Colonic mucosa (tissue), 4 donors: Measurements from ENCODE around the gene OSBPL9. TPM values are rescaled to one million over a fixed set of nuclear protein-coding genes. Genes with fewer than 3 reads are reported as not detected.
"Not testable (repeated sequence)": the region's sequence is repeated elsewhere in the genome, so short reads cannot be mapped to it uniquely, and the experiment has no call there.

Experiments
- DNase-seq: peaks from one replicate; pipeline ENCODE4 v3.0.0-alpha.2; 2020
- H3K27ac ChIP-seq: fragments of 200-600 bp; one replicate; pipeline ENCODE4 v1.8.0; 2021
- H3K27me3 ChIP-seq: fragments of 200-600 bp; one replicate; pipeline ENCODE4 v1.8.0; 2021
- H3K36me3 ChIP-seq: fragments of 200-600 bp; one replicate; pipeline ENCODE4 v1.8.0; 2021
- H3K4me1 ChIP-seq: fragments of 200-600 bp; one replicate; pipeline ENCODE4 v1.8.0; 2021; ENCODE audit warnings: mild to moderate bottlenecking
- H3K4me3 ChIP-seq: fragments of 200-600 bp; one replicate; pipeline ENCODE4 v1.8.0; 2021
- H3K9ac ChIP-seq, 2 donors: one replicate each; pipeline ENCODE4 v1.7.0; 2013; ENCODE audit warnings: control low read depth in 2 of 2, low read depth in 2 of 2, low read length in 2 of 2
- H3K9me3 ChIP-seq: fragments of 200-600 bp; one replicate; pipeline ENCODE4 v1.8.0; 2021
- CTCF ChIP-seq: fragments of 200-600 bp; IDR thresholded peaks from one replicate; pipeline ENCODE4 v1.8.0; 2022; ENCODE audit warnings: antibody characterized with exemption, mild to moderate bottlenecking
- intact Hi-C: fragments of 100-400 bp; cut with DNase I; formaldehyde crosslinking; loops from one replicate; pipeline ENCODE4 v1.14.1; 2022
- total RNA-seq, 2 donors: library from RNA; stranded (reverse); fragmentation: NEBNext Ultra II Directional in 1 of 2; extraction: Animal tissue kit (Norgen Biotek cat#: 25700) in 1 of 2; gene quantifications; one replicate each; pipeline ENCODE4 v1.2.1, GENCODE V29; 2021
- donor health status: healthy.
- donor health status: DM: no; HTN: no; CAD: no.
- donor health status: DM: no; HTN: no; CAD: no.

Gene OSBPL9
- total RNA-seq, 2 donors from 2014 or later: 37.3 to 59.6 TPM

- DNase-seq: no peak
- Histone ChIP-seq H3K4me3 (no peak overlapping the region), H3K36me3 (peaks cover 6% of the 10 kb centered on the region), H3K9ac (no peak overlapping the region), H3K27me3 (no peaks in the 10 kb centered on the region), H3K9me3 (no peaks in the 10 kb centered on the region), H3K4me1 (no peaks in the 10 kb centered on the region), H3K27ac (no peak overlapping the region)
- intact Hi-C loops: no loop called here
- no peak for TF ChIP-seq CTCF
These were observed 176.0 kb downstream of the OSBPL9 start for GRCh38 chr1:51792864-51793263.

DNA sequence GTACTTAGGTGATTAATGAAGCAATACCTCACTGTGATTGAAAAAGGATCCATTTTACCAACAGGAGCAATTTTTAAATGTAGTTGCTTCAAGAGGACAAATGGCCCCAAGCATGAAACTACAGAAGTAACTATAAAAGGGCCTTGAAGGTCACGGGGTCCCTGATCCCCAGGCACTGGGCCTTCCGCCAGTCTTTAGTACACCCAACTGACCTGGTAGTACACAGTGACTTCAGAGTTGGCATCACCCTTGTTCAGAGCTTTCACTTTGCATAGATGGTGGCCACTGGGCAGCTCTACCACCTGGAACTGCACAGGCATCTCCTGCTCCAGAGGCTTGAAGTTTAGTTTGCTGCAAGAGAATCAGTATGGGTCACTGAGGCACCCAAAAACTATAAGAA, 177.4 kb downstream of the OSBPL9 start:
- H3K9ac ChIP-seq: no peak overlapping the region
- intact Hi-C loops: no loop called here
- H3K27me3 ChIP-seq: no peaks in the 10 kb centered on the region
- peaks cover 6% of the 10 kb centered on the region for H3K36me3 ChIP-seq
- no peak overlapping the region for H3K27ac ChIP-seq
- no peak for DNase-seq
- no peaks in the 10 kb centered on the region for H3K9me3 ChIP-seq
- no peak overlapping the region for H3K4me3 ChIP-seq
- H3K4me1 ChIP-seq: no peaks in the 10 kb centered on the region
- no peak for TF ChIP-seq CTCF

DNA sequence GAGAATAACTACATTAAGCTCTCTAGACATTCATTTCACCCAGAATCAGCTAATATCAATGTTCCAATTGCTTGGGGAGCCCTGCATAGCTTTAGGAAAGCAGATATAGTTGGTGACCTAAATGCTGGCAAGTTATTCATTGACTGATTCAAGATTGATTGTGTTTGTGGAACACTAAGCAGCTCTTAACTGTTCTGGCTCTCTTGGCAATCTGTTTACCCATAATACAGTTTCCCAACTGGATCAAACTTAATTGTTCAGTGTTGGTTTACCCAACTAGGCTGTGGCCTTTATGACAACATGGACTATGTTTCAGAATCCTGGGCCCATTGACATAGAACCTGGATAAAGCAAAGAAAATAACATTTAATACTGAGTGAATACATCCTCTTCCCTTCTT, 178.0 kb downstream of the OSBPL9 start:
- no peak for DNase-seq
- no peaks in the 10 kb centered on the region for H3K4me1 ChIP-seq
- no peak for TF ChIP-seq CTCF
- H3K9me3 ChIP-seq: no peaks in the 10 kb centered on the region
- H3K9ac ChIP-seq: no peak overlapping the region
- intact Hi-C loops: no loop called here
- H3K36me3 ChIP-seq: peaks cover 6% of the 10 kb centered on the region
- H3K4me3 ChIP-seq: no peak overlapping the region
- no peaks in the 10 kb centered on the region for H3K27me3 ChIP-seq
- no peak overlapping the region for H3K27ac ChIP-seq

GRCh38 chr1:51799372-51799771, 182.5 kb downstream of the OSBPL9 start:
- Histone ChIP-seq H3K27me3 (no peaks in the 10 kb centered on the region), H3K4me3 (no peak overlapping the region), H3K9me3 (no peaks in the 10 kb centered on the region), H3K27ac (no peak overlapping the region), H3K9ac (no peak overlapping the region), H3K36me3 (peaks cover 4% of the 10 kb centered on the region), H3K4me1 (no peaks in the 10 kb centered on the region)
- TF ChIP-seq CTCF: no peak
- intact Hi-C loops: no loop called here
- DNase-seq: no peak

- Histone ChIP-seq H3K36me3 (peaks cover 6% of the 10 kb centered on the region), H3K27ac (no peak overlapping the region), H3K9ac (no peak overlapping the region), H3K9me3 (no peaks in the 10 kb centered on the region), H3K4me3 (no peak overlapping the region), H3K27me3 (no peaks in the 10 kb centered on the region), H3K4me1 (no peaks in the 10 kb centered on the region)
- intact Hi-C loops: no loop called here
- DNase-seq: no peak
- TF ChIP-seq CTCF: no peak
These were observed 197.6 kb downstream of the OSBPL9 start for GRCh38 chr1:51814513-51814912.

DNA sequence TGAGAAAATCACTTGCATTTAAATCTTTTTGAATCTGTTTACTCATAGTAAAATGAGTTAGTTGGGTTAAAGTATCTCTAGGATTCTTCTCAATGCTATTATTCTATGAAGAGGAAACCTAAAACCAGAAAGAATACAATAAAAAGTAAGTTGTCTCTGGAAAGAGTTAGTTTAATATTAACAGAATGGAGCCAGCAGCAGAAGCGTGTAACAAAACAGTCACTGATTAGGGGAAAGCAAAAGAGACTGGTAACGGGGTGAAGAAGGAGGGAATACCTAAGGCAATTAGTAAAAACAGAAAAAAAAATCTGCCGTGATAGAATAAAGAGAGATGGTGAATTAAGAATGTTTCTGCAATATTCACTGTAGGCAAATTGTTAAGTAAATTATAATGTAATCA, 201.6 kb downstream of the OSBPL9 start:
- H3K4me1 ChIP-seq: no peaks in the 10 kb centered on the region
- H3K4me3 ChIP-seq: no peak overlapping the region
- H3K9ac ChIP-seq: no peak overlapping the region
- H3K36me3 ChIP-seq: peaks cover 6% of the 10 kb centered on the region
- H3K9me3 ChIP-seq: no peaks in the 10 kb centered on the region
- no peak overlapping the region for H3K27ac ChIP-seq
- no peak for DNase-seq
- intact Hi-C loops: no loop called here
- no peaks in the 10 kb centered on the region for H3K27me3 ChIP-seq
- no peak for TF ChIP-seq CTCF

DNA sequence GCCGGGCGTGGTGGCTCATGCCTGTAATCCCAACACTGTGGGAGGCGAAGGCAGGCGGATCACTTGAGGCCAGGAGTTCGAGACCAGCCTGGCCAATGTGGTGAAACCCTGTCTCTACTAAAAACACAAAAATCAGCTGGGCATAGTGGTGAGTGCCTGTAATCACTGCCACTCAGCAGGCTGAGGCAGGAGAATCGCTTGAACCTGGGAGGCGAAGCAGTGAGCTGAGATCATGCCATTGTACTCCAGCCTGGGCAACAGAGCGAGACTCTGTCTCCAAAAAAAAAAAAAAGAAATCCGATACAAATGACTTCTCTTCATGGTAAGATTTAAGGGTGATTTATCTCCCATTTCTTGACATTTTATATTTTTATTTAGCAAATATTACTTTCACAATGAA, 202.1 kb downstream of the OSBPL9 start:
- DNase-seq, H3K4me3 ChIP-seq, H3K9me3 ChIP-seq, H3K27me3 ChIP-seq, H3K9ac ChIP-seq, intact Hi-C loops, H3K27ac ChIP-seq, H3K36me3 ChIP-seq, H3K4me1 ChIP-seq: not testable (repeated sequence)
